Keratinocyte (primary cell): ENCODE results near the gene VAV2. TPM values are rescaled to one million over a fixed set of nuclear protein-coding genes. Genes with fewer than 3 reads are reported as not detected.

ENCODE experiments used
- DNase-seq: peaks from one replicate; pipeline ENCODE4 v3.0.0-alpha.2; 2011; ENCODE audit warnings: low read depth, missing footprints, low spot score
- FAIRE-seq: peaks from 2 replicates; lab custom pipeline; 2011; peaks lifted over from hg19 to GRCh38; lab: Jason Lieb, UNC
- H2AFZ ChIP-seq: 2 replicates; pipeline ENCODE4 v1.6.0; 2012; ENCODE audit warnings: low read length, control low read depth, inconsistent platforms; ENCODE audit not compliant: control insufficient read depth
- H3K27ac ChIP-seq: 2 replicates; pipeline ENCODE4 v1.5.1; 2011; ENCODE audit warnings: low read length; ENCODE audit not compliant: control insufficient read depth, insufficient read depth
- H3K27me3 ChIP-seq: 3 replicates; pipeline ENCODE4 v1.6.0; 2011; ENCODE audit warnings: low read length; ENCODE audit not compliant: control insufficient read depth, insufficient read depth; ENCODE audit errors: extremely low read depth
- H3K36me3 ChIP-seq, 2 experiments: 2 replicates in 1 of 2; 3 replicates in 1 of 2; pipeline ENCODE4 v1.5.1; 2011; ENCODE audit warnings: low read length in 2 of 2, mild to moderate bottlenecking in 1 of 2; ENCODE audit not compliant: control insufficient read depth in 2 of 2, insufficient read depth in 2 of 2; ENCODE audit errors: extremely low read depth in 1 of 2
- H3K4me1 ChIP-seq: 3 replicates; pipeline ENCODE4 v1.5.1; 2011; ENCODE audit warnings: low read length; ENCODE audit not compliant: control insufficient read depth, insufficient read depth; ENCODE audit errors: extremely low read depth
- H3K4me2 ChIP-seq: 3 replicates; pipeline ENCODE4 v1.6.0; 2011; ENCODE audit warnings: low read depth, low read length; ENCODE audit not compliant: control insufficient read depth, insufficient read depth; ENCODE audit errors: extremely low read depth
- H3K4me3 ChIP-seq, 3 experiments: fragments of 200-600 bp in 1 of 3; sonication (generic) in 1 of 3; 2 replicates in 2 of 3; 3 replicates in 1 of 3; pipeline ENCODE4 v1.5.1; 2011 to 2016; ENCODE audit warnings: low read length in 3 of 3, mild to moderate bottlenecking in 3 of 3, control low read depth in 2 of 3, inconsistent platforms in 1 of 3, low read depth in 1 of 3, mixed read lengths in 1 of 3, mixed run types in 1 of 3, moderate library complexity in 1 of 3; ENCODE audit not compliant: control insufficient read depth in 2 of 3, insufficient read depth in 2 of 3; ENCODE audit errors: extremely low read depth in 1 of 3
- H3K79me2 ChIP-seq: 2 replicates; pipeline ENCODE4 v1.6.0; 2012; ENCODE audit warnings: low read length; ENCODE audit not compliant: control insufficient read depth, insufficient read depth
- H3K9ac ChIP-seq: 3 replicates; pipeline ENCODE4 v1.6.0; 2011; ENCODE audit warnings: low read length; ENCODE audit not compliant: control insufficient read depth, insufficient read depth; ENCODE audit errors: extremely low read depth
- H3K9me1 ChIP-seq: 3 replicates; pipeline ENCODE4 v1.6.0; 2011; ENCODE audit warnings: low read length; ENCODE audit not compliant: control insufficient read depth, insufficient read depth; ENCODE audit errors: extremely low read depth
- H3K9me3 ChIP-seq: 2 replicates; pipeline ENCODE4 v1.5.1; 2012; ENCODE audit warnings: low read depth, low read length; ENCODE audit not compliant: control insufficient read depth
- H4K20me1 ChIP-seq: 3 replicates; pipeline ENCODE4 v1.6.0; 2011; ENCODE audit warnings: low read length; ENCODE audit not compliant: control insufficient read depth, insufficient read depth; ENCODE audit errors: extremely low read depth
- EZH2 ChIP-seq: IDR thresholded peaks from one replicate; pipeline ENCODE4 v1.6.1; 2012; ENCODE audit warnings: inconsistent platforms, mild to moderate bottlenecking, low read length, moderate library complexity
- dilution Hi-C: fragments of 300-500 bp; cut with MboI; formaldehyde crosslinking; loops from one replicate; pipeline ENCODE4 v1.7.0; 2020; ENCODE audit warnings: low sequenced_read_pairs; ENCODE audit not compliant: extremely low pct_ligation_motif_present
- polyA plus RNA-seq, 5 experiments: library from polyadenylated mRNA; depleted of rRNA in 3 of 5; stranded (reverse) in 3 of 5; stranded (forward) in 1 of 5; unstranded in 1 of 5; fragments of >200 nt; gene quantifications; 1 replicate in 1 of 5; 2 replicates in 3 of 5; 3 replicates in 1 of 5; pipeline versions ENCODE4 v1.2.1 to v1.2.3, GENCODE V29; 2011 to 2012; ENCODE audit warnings: missing spikeins in 2 of 5, low read depth in 1 of 5, low replicate concordance in 1 of 5
- TF ChIP-seq, protein P1 (sequence below), 3 experiments: IDR thresholded peaks in 1 of 3; conservative IDR thresholded peaks in 1 of 3; optimal IDR thresholded peaks in 1 of 3; 2 replicates in 2 of 3; 3 replicates in 1 of 3; pipeline versions ENCODE3 to v1.5.1; 2011; ENCODE audit warnings: low read length in 3 of 3, mild to moderate bottlenecking in 3 of 3, moderate library complexity in 2 of 3, control low read depth in 1 of 3, inconsistent platforms in 1 of 3; ENCODE audit not compliant: insufficient read depth in 2 of 3; ENCODE audit errors: extremely low read depth in 1 of 3

The VAV2 gene
- polyA plus RNA-seq, 1 donor (not counting 4 experiments of a cell fraction or from before 2014, with no cell fraction given): 16.4 TPM

DNA sequence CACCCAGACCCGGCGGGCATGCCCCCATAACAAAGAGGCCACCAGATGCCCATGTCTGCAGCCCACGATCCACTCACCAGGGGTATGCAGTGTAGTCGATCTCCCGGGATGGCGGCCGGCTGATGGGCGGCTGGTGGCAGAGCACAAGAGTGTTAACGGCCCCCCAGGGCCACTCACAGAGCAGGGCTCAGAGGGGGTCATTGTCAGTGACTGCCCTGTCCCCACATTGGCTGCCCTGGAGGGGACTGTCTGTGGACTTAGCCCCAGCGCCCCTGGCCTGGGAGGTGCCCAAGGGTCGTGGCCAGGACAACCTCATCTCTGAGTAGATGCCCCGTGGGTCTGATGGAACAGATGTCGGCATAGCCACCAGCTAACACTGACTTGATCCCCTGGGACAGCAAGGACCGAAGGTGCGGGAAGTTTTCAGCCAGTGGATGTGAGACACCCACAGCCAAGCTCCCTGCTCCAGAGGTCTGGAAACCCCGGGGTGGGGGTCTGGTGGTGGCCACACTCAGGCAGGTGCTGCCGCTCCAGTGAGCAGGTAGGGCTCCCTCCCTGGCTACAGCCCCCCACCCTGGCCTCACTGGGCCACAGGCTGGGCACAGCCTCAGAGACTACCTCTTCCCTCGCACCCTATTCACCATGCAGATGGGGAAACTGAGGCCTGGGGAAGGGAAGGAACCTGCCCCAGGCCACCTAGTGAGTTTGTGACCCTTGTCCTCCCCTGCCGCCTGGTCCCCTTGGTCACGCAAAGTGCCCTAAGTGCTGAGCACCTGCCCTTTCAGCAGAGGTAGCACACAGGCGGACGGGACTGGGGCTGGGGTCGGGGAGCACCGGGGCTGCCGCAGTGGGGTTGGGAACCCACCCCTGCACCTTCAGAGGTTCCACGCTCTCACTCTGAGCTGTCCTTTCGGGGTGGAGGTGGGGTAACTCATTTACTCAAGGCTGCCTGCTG is 215.9 kb downstream of the VAV2 start:
- H2AFZ ChIP-seq: no peak overlapping the region
- H3K9me1 ChIP-seq: no peaks in the 10 kb centered on the region
- no peak overlapping the region for H3K27ac ChIP-seq
- TF ChIP-seq, protein P1, sequence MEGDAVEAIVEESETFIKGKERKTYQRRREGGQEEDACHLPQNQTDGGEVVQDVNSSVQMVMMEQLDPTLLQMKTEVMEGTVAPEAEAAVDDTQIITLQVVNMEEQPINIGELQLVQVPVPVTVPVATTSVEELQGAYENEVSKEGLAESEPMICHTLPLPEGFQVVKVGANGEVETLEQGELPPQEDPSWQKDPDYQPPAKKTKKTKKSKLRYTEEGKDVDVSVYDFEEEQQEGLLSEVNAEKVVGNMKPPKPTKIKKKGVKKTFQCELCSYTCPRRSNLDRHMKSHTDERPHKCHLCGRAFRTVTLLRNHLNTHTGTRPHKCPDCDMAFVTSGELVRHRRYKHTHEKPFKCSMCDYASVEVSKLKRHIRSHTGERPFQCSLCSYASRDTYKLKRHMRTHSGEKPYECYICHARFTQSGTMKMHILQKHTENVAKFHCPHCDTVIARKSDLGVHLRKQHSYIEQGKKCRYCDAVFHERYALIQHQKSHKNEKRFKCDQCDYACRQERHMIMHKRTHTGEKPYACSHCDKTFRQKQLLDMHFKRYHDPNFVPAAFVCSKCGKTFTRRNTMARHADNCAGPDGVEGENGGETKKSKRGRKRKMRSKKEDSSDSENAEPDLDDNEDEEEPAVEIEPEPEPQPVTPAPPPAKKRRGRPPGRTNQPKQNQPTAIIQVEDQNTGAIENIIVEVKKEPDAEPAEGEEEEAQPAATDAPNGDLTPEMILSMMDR (optimal IDR thresholded peaks at IDR 0.05 in 1 of 3, IDR thresholded peaks at IDR 0.05 in 1 of 3, conservative IDR thresholded peaks at IDR 0.05 in 1 of 3; ENCODE audit: extremely low read depth in 1 of 3, insufficient read depth in 2 of 3, low read length in 3 of 3): no peak
- H3K27me3 ChIP-seq: no peaks in the 10 kb centered on the region
- dilution Hi-C loops: no loop called here
- H3K9ac ChIP-seq: no peak overlapping the region
- no peak overlapping the region for H3K4me3 ChIP-seq
- no peak for FAIRE-seq
- no peaks in the 10 kb centered on the region for H3K4me1 ChIP-seq
- no peaks in the 10 kb centered on the region for H3K9me3 ChIP-seq
- H4K20me1 ChIP-seq: no peaks in the 10 kb centered on the region
- no peak for DNase-seq
- H3K4me2 ChIP-seq: no peak overlapping the region
- H3K36me3 ChIP-seq: peaks cover 36 to 55% of the 10 kb centered on the region in 2 experiments
- H3K79me2 ChIP-seq: no peaks in the 10 kb centered on the region

DNA sequence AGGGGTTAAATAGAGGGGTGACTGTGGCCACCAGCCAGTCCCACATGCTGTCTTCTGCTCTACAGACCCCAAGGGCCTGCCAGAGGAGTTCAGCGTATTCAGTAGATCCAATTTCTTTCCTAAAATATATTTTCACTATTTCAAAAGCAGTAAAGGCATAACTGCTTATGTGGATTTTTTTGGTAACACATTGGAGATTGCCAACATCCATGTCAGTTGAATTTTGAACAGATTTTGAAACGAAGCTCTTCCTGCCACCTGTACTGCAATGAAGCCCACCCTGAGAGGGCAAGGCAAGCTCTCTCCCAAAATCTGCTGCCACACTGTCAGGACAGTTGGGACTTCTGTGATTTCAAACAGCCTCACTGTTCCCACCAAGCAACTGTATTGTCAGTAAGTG is 216.8 kb downstream of the VAV2 start:
- dilution Hi-C loops: no loop called here
- TF ChIP-seq, protein P1 (optimal IDR thresholded peaks at IDR 0.05 in 1 of 3, IDR thresholded peaks at IDR 0.05 in 1 of 3, conservative IDR thresholded peaks at IDR 0.05 in 1 of 3; ENCODE audit: extremely low read depth in 1 of 3, insufficient read depth in 2 of 3, low read length in 3 of 3): no peak
- no peak for TF ChIP-seq EZH2
- H3K4me3 ChIP-seq: no peak overlapping the region
- no peaks in the 10 kb centered on the region for H3K9me1 ChIP-seq
- FAIRE-seq: no peak
- H3K27me3 ChIP-seq: no peaks in the 10 kb centered on the region
- no peak overlapping the region for H3K4me2 ChIP-seq
- H3K9me3 ChIP-seq: no peaks in the 10 kb centered on the region
- H3K27ac ChIP-seq: no peak overlapping the region
- no peak overlapping the region for H3K9ac ChIP-seq
- no peaks in the 10 kb centered on the region for H4K20me1 ChIP-seq
- H3K79me2 ChIP-seq: no peaks in the 10 kb centered on the region
- no peak for DNase-seq
- no peak overlapping the region for H2AFZ ChIP-seq
- no peaks in the 10 kb centered on the region for H3K4me1 ChIP-seq
- H3K36me3 ChIP-seq: peaks cover 33 to 47% of the 10 kb centered on the region in 2 experiments
